Ovary (tissue), 3 donors: Measurements from ENCODE around the gene BRICD5.

Experiments used
- EP300 ChIP-seq: sonication (generic); formaldehyde crosslinking; IDR thresholded peaks from one replicate; pipeline ENCODE4 v1.6.1; 2017; ENCODE audit warnings: antibody characterized with exemption
- POLR2A ChIP-seq: fragments of 450-650 bp; IDR thresholded peaks from one replicate; pipeline ENCODE4 v1.6.1; 2017; ENCODE audit warnings: antibody characterized with exemption, mild to moderate bottlenecking, moderate library complexity
- TF ChIP-seq, protein P1 (sequence below), 3 donors: fragments of 450-650 bp in 2 of 3; fragments of 200-600 bp in 1 of 3; IDR thresholded peaks; one replicate each; pipeline versions ENCODE4 v1.5.1 to v1.8.0; 2016 to 2022; ENCODE audit warnings: antibody characterized with exemption in 3 of 3, mild to moderate bottlenecking in 1 of 3
- donor health status: DM: no; HTN: no; CAD: no.

DNA sequence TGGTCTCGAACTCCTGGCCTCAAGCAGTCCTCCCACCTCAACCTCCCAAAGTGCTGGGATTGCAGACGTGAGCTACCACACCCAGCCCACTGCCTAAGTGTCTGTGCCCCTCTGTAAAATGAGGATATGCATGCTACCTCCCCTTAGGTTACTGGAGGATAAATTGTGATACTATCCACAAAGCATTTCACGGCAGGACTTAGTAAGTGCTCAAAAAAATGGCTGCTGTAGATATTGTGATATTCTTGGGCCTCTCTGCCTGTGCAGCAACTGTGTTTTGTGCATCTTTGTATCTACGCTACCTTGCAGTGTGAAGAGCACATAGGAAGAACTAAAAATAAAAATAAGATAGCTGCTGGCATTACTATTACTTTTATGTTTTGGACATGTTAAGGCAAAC, 12.4 kb downstream of the BRICD5 start:
- TF ChIP-seq, protein P1, sequence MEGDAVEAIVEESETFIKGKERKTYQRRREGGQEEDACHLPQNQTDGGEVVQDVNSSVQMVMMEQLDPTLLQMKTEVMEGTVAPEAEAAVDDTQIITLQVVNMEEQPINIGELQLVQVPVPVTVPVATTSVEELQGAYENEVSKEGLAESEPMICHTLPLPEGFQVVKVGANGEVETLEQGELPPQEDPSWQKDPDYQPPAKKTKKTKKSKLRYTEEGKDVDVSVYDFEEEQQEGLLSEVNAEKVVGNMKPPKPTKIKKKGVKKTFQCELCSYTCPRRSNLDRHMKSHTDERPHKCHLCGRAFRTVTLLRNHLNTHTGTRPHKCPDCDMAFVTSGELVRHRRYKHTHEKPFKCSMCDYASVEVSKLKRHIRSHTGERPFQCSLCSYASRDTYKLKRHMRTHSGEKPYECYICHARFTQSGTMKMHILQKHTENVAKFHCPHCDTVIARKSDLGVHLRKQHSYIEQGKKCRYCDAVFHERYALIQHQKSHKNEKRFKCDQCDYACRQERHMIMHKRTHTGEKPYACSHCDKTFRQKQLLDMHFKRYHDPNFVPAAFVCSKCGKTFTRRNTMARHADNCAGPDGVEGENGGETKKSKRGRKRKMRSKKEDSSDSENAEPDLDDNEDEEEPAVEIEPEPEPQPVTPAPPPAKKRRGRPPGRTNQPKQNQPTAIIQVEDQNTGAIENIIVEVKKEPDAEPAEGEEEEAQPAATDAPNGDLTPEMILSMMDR (IDR thresholded peaks at IDR 0.05), result no peak
- TF ChIP-seq POLR2A (no peak), EP300 (no peak)
